Psoas muscle (tissue), 8 donors: Measurements from ENCODE around the gene RASL11B. TPM values are rescaled to one million over a fixed set of nuclear protein-coding genes. Genes with fewer than 3 reads are reported as not detected.

Experiments
- ATAC-seq, 4 donors: fragments of 200-7000 bp; cut with Tn5 transposase; one replicate each; pipeline ENCODE4 v1.9.1; 2020; ENCODE audit warnings: moderate library complexity in 3 of 4, mild to moderate bottlenecking in 2 of 4
- DNase-seq, 2 donors: peaks; one replicate each; pipeline ENCODE4 v3.0.0-alpha.2; 2020
- H3K27ac ChIP-seq: fragments of 200-600 bp; one replicate; pipeline ENCODE4 v1.8.0; 2022
- H3K27me3 ChIP-seq, 3 donors: fragments of 200-600 bp in 1 of 3; one replicate each; pipeline versions ENCODE4 v1.6.1 to v1.8.0; 2013 to 2022; ENCODE audit warnings: low read length in 2 of 3, mild to moderate bottlenecking in 2 of 3, moderate library complexity in 1 of 3; ENCODE audit not compliant: insufficient read depth in 3 of 3
- H3K36me3 ChIP-seq, 2 donors: fragments of 200-600 bp in 1 of 2; one replicate each; pipeline versions ENCODE4 v1.6.1 to v1.8.0; 2013 to 2022; ENCODE audit warnings: low read depth in 1 of 2, mild to moderate bottlenecking in 1 of 2, moderate library complexity in 1 of 2; ENCODE audit not compliant: insufficient read depth in 1 of 2
- H3K4me1 ChIP-seq: fragments of 200-600 bp; one replicate; pipeline ENCODE4 v1.8.0; 2022
- H3K4me3 ChIP-seq: fragments of 200-600 bp; one replicate; pipeline ENCODE4 v1.8.0; 2022; ENCODE audit warnings: mild to moderate bottlenecking
- H3K9me3 ChIP-seq: fragments of 200-600 bp; one replicate; pipeline ENCODE4 v1.8.0; 2022
- CTCF ChIP-seq: fragments of 200-600 bp; IDR thresholded peaks from one replicate; pipeline ENCODE4 v1.8.0; 2022; ENCODE audit warnings: antibody characterized with exemption
- WGBS, 3 donors: extraction: QIAGEN DNeasy Blood & Tissue Kit; methylation state at CpG; one replicate each; pipeline versions ENCODE4 v1.1.6 to v1.1.7; 2013; 5-methylcytosine and 5-hydroxymethylcytosine counted together
- intact Hi-C, 2 donors: fragments of 100-400 bp; cut with DNase I; formaldehyde crosslinking; loops; one replicate each; pipeline versions ENCODE4 v1.11.0 to v1.14.2; 2022
- polyA plus RNA-seq, 3 donors: library from polyadenylated mRNA; stranded (reverse); fragments of 200-250 nt; gene quantifications; one replicate each; pipeline ENCODE4 v1.2.3, GENCODE V29; 2013
- total RNA-seq, 4 donors: library from RNA; stranded (reverse); fragmentation: NEBNext Ultra II Directional in 2 of 4; extraction: Animal tissue kit (Norgen Biotek cat#: 25700) in 2 of 4; gene quantifications; one replicate each; pipeline versions ENCODE4 v1.2.1 to v1.2.4, GENCODE V29; 2021 to 2023
- donor health status: healthy with polysubstance abuse.
- donor health status: DM: no; HTN: no; CAD: no; lungs with moderate emphysema.
- donor health status: Bipolar disorder and iron deficiency.
- donor health status: healthy.
- donor health status: DM: yes; HTN: yes; CAD: no.
- donor health status: DM: no; HTN: no; CAD: no.
- donor health status: DM: no; HTN: no; CAD: no.
- donor health status: DM: yes; HTN: yes; CAD: no.

RASL11B gene
- total and polyA plus RNA-seq, 7 donors, result 0.08 to 1.8 (median 0.33) TPM; not detected in 1

GRCh38 chr4:52848254-52848653 lies 13.9 kb upstream of the RASL11B start:
- WGBS, 3 donors, result 85 to 93% (median 86%) methylated on average over 6 of the region's 6 CpGs

GRCh38 chr4:52850406-52851124 lies 11.6 kb upstream of the RASL11B start:
- ATAC-seq, result no peak

More at GRCh38 chr4:52848254-52848653, 13.9 kb upstream of the RASL11B start:
- Histone ChIP-seq H3K27ac (no peak overlapping the region), H3K4me3 (no peak overlapping the region), H3K27me3 (no peaks in the 10 kb centered on the region), H3K4me1 (peaks cover 9% of the 10 kb centered on the region), H3K36me3 (no peaks in the 10 kb centered on the region), H3K9me3 (no peaks in the 10 kb centered on the region)
- ATAC-seq (no peak), DNase-seq (no peak)
- TF ChIP-seq CTCF, result no peak
- intact Hi-C loops, result no loop called here

GRCh38 chr4:52852041-52852440 lies 10.1 kb upstream of the RASL11B start:
- DNase-seq (no peak), ATAC-seq (no peak)
- WGBS, 3 donors, result 78 to 95% (median 79%) methylated on average over 1 of the region's 1 CpG
- TF ChIP-seq CTCF, result no peak
- Histone ChIP-seq H3K36me3 (no peaks in the 10 kb centered on the region), H3K9me3 (no peaks in the 10 kb centered on the region), H3K27ac (no peak overlapping the region), H3K4me3 (no peak overlapping the region), H3K27me3 (no peaks in the 10 kb centered on the region), H3K4me1 (peaks cover 18% of the 10 kb centered on the region)
- intact Hi-C loops, result no loop called here

More at GRCh38 chr4:52850406-52851124, 11.6 kb upstream of the RASL11B start:
- H3K4me1 ChIP-seq, result peaks cover 18% of the 10 kb centered on the region
- H3K4me3 ChIP-seq, result no peak overlapping the region
- H3K36me3 ChIP-seq, result no peaks in the 10 kb centered on the region
- intact Hi-C loops, result no loop called here
- no peak overlapping the region for H3K27ac ChIP-seq
- 91 to 98% (median 95%) methylated on average over 3 of the region's 3 CpGs for whole genome bisulfite sequencing, 3 donors
- no peak for DNase-seq
- no peak for TF ChIP-seq CTCF
- H3K27me3 ChIP-seq, result no peaks in the 10 kb centered on the region
- H3K9me3 ChIP-seq, result no peaks in the 10 kb centered on the region

- Histone ChIP-seq H3K9me3 (peaks cover under 1% of the 10 kb centered on the region), H3K4me1 (peaks cover 18% of the 10 kb centered on the region), H3K4me3 (no peak overlapping the region), H3K27ac (no peak overlapping the region), H3K27me3 (no peaks in the 10 kb centered on the region), H3K36me3 (no peaks in the 10 kb centered on the region)
- ATAC-seq (peak in 1 of 4 donors; percentile 39), DNase-seq (no peak)
- intact Hi-C loops, result no loop called here
- TF ChIP-seq CTCF, result no peak
- WGBS, 3 donors, result 60 to 70% (median 65%) methylated on average over 3 of the region's 3 CpGs
Measured at GRCh38 chr4:52852711-52853110, 9.4 kb upstream of the RASL11B start.

- Histone ChIP-seq H3K27ac (peak overlapping the region; percentile 15), H3K4me1 (peaks cover 18% of the 10 kb centered on the region), H3K27me3 (no peaks in the 10 kb centered on the region), H3K4me3 (no peak overlapping the region), H3K36me3 (no peaks in the 10 kb centered on the region), H3K9me3 (peaks cover 7% of the 10 kb centered on the region)
- intact Hi-C loops, result no loop called here
- TF ChIP-seq CTCF, result no peak
- DNase-seq, result no peak
- ATAC-seq, result peak; percentile 88 to 97 (median 92)
Measured at GRCh38 chr4:52853351-52853750, 8.8 kb upstream of the RASL11B start.
